Measurements from ENCODE around the gene MYOZ1.

Gene MYOZ1

DNA sequence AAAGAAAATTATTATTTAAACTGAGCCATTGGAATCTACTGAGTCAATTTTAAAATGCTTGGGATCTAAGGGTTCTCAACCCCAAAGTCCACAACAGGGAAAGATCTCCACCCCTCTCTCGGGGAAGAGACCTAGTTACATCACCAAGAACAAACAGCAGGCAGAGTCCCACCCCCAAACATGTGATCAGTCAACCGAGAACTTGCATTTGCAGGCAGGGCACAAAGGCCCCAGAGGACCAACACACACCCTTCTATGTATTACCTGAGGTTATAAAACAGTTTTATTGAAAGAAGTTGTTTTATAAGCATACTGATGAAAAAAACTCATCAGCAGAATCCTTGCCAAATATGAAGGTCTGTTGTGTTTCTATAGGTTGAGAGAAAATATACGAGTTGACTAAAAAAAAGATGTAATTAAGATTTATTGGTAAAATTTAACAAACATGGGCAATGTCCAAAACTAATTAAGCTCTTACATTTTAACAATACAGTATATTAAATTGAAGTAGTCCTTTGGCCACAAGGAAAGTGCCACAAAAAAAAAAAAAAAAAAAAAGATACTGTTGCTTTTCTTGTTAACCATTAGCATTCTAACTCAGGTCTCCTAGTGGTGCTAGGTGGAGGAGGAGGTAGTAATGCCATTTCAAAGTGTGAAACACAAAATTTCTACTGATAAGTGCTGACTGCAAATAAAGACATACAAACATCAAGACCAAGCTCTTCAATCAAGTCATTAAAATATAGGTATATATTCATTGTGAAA is 49.2 kb downstream of the MYOZ1 start:
- DNase-seq: peak; percentile 86

DNA sequence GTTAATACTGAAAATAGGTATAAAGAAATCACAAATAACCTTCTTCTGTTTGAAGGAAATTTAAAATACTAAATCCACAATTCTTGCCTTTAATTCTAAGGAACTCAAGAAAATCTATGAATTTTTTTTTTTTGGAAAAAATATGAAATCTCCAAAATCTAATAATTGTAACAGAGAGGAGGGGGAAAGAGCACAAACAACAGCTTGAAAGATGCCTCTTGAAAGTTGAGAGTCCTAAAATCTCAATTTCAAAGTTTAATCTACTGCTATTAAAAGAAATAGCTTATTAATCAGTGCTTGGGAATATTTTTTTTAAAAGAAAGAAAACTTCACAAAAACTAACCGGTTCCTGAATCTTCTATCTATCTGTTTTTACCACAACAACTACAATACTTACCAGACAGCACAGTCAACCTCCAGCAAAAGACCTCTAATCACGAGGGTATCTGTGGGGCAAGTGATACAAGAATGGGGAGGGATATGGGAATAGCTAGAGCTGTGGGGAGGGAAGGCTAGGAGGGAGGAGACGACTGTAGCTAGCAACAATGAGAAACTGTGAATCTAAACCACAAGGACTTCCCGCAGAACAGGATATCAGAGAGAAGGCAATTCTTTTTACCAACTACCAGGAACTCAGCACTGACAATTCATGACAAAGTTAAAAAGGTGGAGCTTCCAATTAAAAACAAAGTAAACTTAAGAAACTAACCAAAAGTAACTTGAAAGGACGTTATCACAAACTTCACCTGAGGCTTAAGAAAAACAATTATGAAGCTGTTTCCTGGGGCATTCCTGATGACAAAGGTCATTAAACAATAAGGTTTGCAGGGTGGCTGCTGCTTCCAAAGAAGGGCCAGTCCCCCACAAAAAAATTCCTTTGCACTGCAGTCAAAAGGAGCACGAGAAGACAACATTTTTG is 50.1 kb downstream of the MYOZ1 start, which contains the start of gene USP54:
Gene USP54, minus strand, starts transcription at position 462 of the 919 bp plus-strand sequence. CDS start 15,684 bp downstream, outside the sequence.
- DNase-seq: peak; percentile 75

DNA sequence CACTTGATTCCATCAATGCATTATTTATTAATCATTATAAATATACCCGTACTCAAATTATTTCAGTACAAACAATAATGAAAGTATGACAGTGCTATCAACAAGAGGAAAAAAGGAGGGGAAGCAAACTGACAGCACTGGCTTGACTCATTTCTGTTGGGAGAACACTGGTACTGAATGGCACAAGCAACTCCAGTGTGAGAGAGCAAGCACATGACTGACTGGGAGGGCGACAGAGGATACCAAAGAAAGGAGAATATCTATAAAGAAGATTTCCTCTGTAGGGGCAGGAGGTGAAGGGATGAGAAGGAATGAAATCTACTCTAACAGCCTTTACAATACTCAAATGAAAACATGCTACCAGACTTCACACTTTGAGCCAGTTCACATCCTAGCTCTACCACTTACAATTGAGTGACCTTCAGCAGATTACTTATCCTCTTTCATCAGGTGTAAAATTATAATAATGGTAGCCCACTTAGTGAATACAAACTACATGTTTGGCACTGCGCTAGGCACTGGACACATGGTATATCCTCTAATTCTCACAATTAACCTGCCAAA is 51.6 kb downstream of the MYOZ1 start:
- peak; percentile 87 for DNase-seq

DNA sequence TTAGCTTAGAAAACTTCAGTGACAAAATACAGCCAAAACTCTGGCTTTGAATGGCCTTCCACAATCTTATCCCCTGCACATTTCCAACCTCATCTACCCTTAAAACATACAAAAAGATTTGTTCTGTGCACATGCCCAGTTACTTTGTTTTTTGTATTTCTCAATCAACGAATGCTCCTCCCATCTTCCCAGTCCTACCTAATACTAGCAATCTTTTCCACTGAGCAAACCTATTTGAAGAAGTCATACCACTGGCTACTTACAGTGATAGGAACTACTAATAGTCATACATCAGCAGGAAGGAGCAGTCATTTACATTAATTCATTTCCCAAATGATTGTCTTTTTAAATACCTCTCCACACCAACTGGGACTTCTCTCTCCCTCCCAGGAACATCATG is 52.6 kb downstream of the MYOZ1 start:
- DNase-seq: no peak

DNA sequence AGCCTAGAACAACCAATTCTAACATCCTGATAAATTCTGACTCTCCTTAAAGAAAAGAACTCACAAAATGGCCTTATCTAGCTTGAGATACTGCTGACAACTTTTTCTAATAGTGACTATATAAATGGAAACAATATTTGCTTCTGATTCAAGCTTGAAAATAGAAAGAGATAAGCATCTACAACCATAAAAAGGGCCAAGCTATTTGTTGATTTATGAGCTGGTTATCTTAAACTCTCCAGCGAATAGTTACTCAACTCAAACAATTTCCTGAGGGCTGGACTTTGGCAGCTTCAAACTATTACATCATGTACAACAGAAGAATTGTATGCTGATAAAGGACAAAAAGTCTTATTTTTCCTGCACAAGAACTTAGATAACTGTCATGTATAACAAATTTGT is 54.7 kb downstream of the MYOZ1 start:
- DNase-seq: peak; percentile 37

- no peak for DNase-seq
Observed at GRCh38 chr10:73585327-73585726, 55.9 kb downstream of the MYOZ1 start.

DNA sequence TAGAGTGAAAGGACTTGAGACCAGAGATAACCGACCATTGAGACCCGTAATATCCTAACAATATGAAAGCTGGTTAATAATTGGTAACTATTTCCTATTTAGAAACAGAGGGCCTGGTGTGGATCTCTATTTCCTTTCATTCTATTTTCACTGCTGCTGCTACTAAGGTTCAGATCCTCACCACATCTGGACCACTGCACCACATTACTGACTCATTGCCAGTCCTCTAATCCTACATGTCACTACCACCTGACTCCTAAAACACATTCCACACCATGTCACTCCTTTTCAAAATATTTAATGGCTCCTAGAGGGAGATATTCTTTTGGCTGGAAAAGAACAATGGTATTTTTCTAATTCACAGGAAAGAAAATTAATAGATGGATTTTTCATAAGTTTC is 56.5 kb downstream of the MYOZ1 start:
- DNase-seq: no peak

DNA sequence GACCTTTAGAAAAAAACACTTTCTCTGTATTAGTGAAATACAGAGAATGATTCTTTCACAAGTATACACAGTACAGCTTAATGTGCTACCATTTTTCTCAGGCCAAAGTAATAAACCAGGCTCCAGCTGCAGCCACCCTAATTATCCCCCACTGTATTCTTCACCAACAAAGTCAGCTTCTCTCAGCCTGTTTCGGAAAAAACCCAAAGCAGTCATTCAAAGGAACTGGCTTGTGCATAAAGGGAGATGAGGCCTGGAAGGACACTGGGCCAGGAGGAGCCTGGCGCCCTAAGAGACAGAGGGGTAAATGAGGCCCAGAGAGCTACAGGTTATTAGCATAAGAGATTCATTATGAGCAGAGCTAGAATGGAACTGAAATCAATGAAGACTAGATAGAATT is 59.4 kb downstream of the MYOZ1 start:
- peak; percentile 74 for DNase-seq

Measured in midbrain (tissue), 1 donor.